HG03469 (cell line): ENCODE results near the gene TMEM143.
"Not testable (repeated sequence)": the region's sequence is repeated elsewhere in the genome, so short reads cannot be mapped to it uniquely, and the experiment has no call there.

Experiments
- ATAC-seq: cut with Tn5 transposase; IDR thresholded peaks from one replicate; pipeline ENCODE4 v1.9.1; 2021; ENCODE audit warnings: mild to moderate bottlenecking, moderate library complexity, moderate number of reproducible peaks; ENCODE audit not compliant: unreplicated experiment

TMEM143 gene

GRCh38 chr19:48363810-48364597 lies at the start of gene TMEM143, which contains the start of gene SYNGR4:
TSS of gene TMEM143 (minus strand) at chr19:48363940. CDS start at chr19:48363920, 20 bp downstream.
TSS of gene SYNGR4 (plus strand) at chr19:48364367. CDS start at chr19:48365843, 1,476 bp downstream.
- ATAC-seq = peak; percentile 77

GRCh38 chr19:48405850-48406249 lies 42.1 kb upstream of the TMEM143 start:
- no peak for ATAC-seq

GRCh38 chr19:48405010-48405659 lies 41.4 kb upstream of the TMEM143 start:
- no peak for ATAC-seq

GRCh38 chr19:48403606-48404005 lies 39.9 kb upstream of the TMEM143 start:
- ATAC-seq = no peak

- ATAC-seq = no peak
These were observed 37.5 kb upstream of the TMEM143 start for GRCh38 chr19:48401287-48401686.

- ATAC-seq = no peak
These were observed 36.4 kb upstream of the TMEM143 start for GRCh38 chr19:48400018-48400742.

- no peak for ATAC-seq
These were observed 34.9 kb upstream of the TMEM143 start for GRCh38 chr19:48398375-48399235.

- no peak for ATAC-seq
These were observed 34.3 kb upstream of the TMEM143 start for GRCh38 chr19:48398102-48398374.

GRCh38 chr19:48397263-48398101 lies 33.7 kb upstream of the TMEM143 start:
- ATAC-seq = no peak

- ATAC-seq = no peak
These were observed 33.1 kb upstream of the TMEM143 start for GRCh38 chr19:48396824-48397176.

- no peak for ATAC-seq
These were observed 32.5 kb upstream of the TMEM143 start for GRCh38 chr19:48396016-48396823.

GRCh38 chr19:48395499-48395898 lies 31.8 kb upstream of the TMEM143 start:
- ATAC-seq = no peak

- ATAC-seq = no peak
These were observed 31.4 kb upstream of the TMEM143 start for GRCh38 chr19:48395170-48395455.

GRCh38 chr19:48394331-48395169 lies 30.8 kb upstream of the TMEM143 start:
- ATAC-seq = no peak

GRCh38 chr19:48393559-48394330 lies 30.0 kb upstream of the TMEM143 start, which contains the start of gene GRIN2D:
TSS of gene GRIN2D (plus strand) at chr19:48393668. CDS start at chr19:48398393, 4,725 bp downstream.
- ATAC-seq = no peak

GRCh38 chr19:48392860-48393558 lies 29.3 kb upstream of the TMEM143 start:
- ATAC-seq = no peak

GRCh38 chr19:48392006-48392344 lies 28.2 kb upstream of the TMEM143 start:
- not testable (repeated sequence) for ATAC-seq
